ENCODE measurements around the gene LIME1.

DNA sequence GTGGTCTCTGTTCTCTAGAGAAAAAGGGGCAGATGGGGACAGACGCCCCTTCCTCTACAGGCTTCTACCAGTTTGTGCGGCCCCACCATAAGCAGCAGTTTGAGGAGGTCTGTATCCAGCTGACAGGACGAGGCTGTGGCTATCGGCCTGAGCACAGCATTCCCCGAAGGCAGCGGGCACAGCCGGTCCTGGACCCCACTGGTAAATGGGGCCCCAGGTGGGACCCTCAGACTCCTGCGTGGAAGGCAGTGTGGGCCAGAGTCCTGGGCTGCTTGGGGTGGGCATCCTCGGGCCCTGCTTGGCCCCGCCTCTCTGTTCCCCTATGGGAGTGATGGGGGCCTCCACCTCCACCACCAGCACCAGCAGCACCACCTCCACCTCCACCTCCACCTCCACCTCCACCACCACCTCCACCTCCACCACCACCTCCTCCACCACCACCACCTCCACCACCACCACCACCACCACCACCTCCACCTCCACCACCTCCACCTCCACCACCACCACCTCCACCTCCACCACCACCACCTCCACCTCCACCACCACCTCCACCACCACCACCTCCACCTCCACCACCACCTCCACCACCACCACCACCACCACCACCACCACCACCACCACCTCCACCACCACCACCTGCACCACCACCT, 43.3 kb upstream of the LIME1 start:
- TF ChIP-seq, protein P1, sequence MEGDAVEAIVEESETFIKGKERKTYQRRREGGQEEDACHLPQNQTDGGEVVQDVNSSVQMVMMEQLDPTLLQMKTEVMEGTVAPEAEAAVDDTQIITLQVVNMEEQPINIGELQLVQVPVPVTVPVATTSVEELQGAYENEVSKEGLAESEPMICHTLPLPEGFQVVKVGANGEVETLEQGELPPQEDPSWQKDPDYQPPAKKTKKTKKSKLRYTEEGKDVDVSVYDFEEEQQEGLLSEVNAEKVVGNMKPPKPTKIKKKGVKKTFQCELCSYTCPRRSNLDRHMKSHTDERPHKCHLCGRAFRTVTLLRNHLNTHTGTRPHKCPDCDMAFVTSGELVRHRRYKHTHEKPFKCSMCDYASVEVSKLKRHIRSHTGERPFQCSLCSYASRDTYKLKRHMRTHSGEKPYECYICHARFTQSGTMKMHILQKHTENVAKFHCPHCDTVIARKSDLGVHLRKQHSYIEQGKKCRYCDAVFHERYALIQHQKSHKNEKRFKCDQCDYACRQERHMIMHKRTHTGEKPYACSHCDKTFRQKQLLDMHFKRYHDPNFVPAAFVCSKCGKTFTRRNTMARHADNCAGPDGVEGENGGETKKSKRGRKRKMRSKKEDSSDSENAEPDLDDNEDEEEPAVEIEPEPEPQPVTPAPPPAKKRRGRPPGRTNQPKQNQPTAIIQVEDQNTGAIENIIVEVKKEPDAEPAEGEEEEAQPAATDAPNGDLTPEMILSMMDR (IDR thresholded peaks at IDR 0.05), result no peak
- TF ChIP-seq POLR2A (IDR thresholded peaks at IDR 0.05), result no peak
